SK-N-SH treated with all-trans-retinoic acid at 6 μM for 48 hours (cell line): ENCODE data around the gene SPATA2L.
"Not testable (repeated sequence)": the region's sequence is repeated elsewhere in the genome, so short reads cannot be mapped to it uniquely, and the experiment has no call there.

ENCODE experiments used
- ATAC-seq: fragments of 200-7000 bp; cut with Tn5 transposase; 3 replicates; pipeline ENCODE4 v1.9.1; 2020; ENCODE audit warnings: mild to moderate bottlenecking, moderate library complexity
- ARNTL ChIP-seq: fragments of 450-650 bp; formaldehyde crosslinking; IDR thresholded peaks from 2 replicates; pipeline ENCODE4 v1.5.0; 2020; ENCODE audit warnings: low read depth, mild to moderate bottlenecking, moderate library complexity, borderline replicate concordance
- CSDC2 ChIP-seq: fragments of 250-450 bp; sonication (Bioruptor Pico); IDR thresholded peaks from 2 replicates; pipeline ENCODE4 v1.5.0; 2020; ENCODE audit warnings: mild to moderate bottlenecking, moderate library complexity
- GLIS3 ChIP-seq: fragments of 250-450 bp; sonication (Bioruptor Pico); IDR thresholded peaks from 2 replicates; pipeline ENCODE4 v1.5.0; 2020; ENCODE audit warnings: mild to moderate bottlenecking, moderate library complexity
- OSR1 ChIP-seq: fragments of 250-450 bp; sonication (Bioruptor Pico); IDR thresholded peaks from 2 replicates; pipeline ENCODE4 v1.8.0; 2022; ENCODE audit warnings: moderate library complexity, mild to moderate bottlenecking, inconsistent platforms
- RARB ChIP-seq: fragments of 250-450 bp; sonication (Bioruptor Pico); IDR thresholded peaks from 2 replicates; pipeline ENCODE4 v1.8.0; 2021; ENCODE audit warnings: mild to moderate bottlenecking, moderate library complexity
- TCF4 ChIP-seq: fragments of 250-450 bp; sonication (Bioruptor Pico); IDR thresholded peaks from 2 replicates; pipeline ENCODE4 v1.8.0; 2021; ENCODE audit warnings: mild to moderate bottlenecking, moderate library complexity, borderline replicate concordance
- TOX ChIP-seq: fragments of 250-450 bp; sonication (Bioruptor Pico); IDR thresholded peaks from 2 replicates; pipeline ENCODE4 v1.8.0; 2021; ENCODE audit warnings: mild to moderate bottlenecking, moderate library complexity, borderline replicate concordance
- ZC3H10 ChIP-seq: fragments of 250-450 bp; sonication (Bioruptor Pico); IDR thresholded peaks from 2 replicates; pipeline ENCODE4 v1.5.1; 2021; ENCODE audit warnings: mild to moderate bottlenecking, moderate library complexity
- ZFP3 ChIP-seq: fragments of 250-450 bp; sonication (Bioruptor Pico); IDR thresholded peaks from 2 replicates; pipeline ENCODE4 v1.5.0; 2020; ENCODE audit warnings: mild to moderate bottlenecking, moderate library complexity
- ZFP30 ChIP-seq: fragments of 450-650 bp; formaldehyde crosslinking; IDR thresholded peaks from 2 replicates; pipeline ENCODE4 v1.5.0; 2022; ENCODE audit warnings: mild to moderate bottlenecking, moderate library complexity
- ZNF565 ChIP-seq: fragments of 450-650 bp; formaldehyde crosslinking; conservative IDR thresholded peaks from 2 replicates; pipeline ENCODE4 v1.5.0; 2020; ENCODE audit warnings: low read depth, mild to moderate bottlenecking, moderate library complexity
- ZNF70 ChIP-seq: fragments of 450-650 bp; formaldehyde crosslinking; IDR thresholded peaks from 2 replicates; pipeline ENCODE4 v1.5.0; 2020; ENCODE audit warnings: mild to moderate bottlenecking, moderate library complexity
- ZNF8 ChIP-seq: fragments of 450-650 bp; formaldehyde crosslinking; IDR thresholded peaks from 2 replicates; pipeline ENCODE4 v1.5.0; 2020; ENCODE audit warnings: mild to moderate bottlenecking, moderate library complexity
- TF ChIP-seq, protein P1 (sequence below): fragments of 250-450 bp; sonication (Bioruptor Pico); IDR thresholded peaks from 2 replicates; pipeline ENCODE4 v1.8.0; 2021; ENCODE audit warnings: low read depth, mild to moderate bottlenecking, moderate library complexity, borderline replicate concordance
- TF ChIP-seq, protein P2 (sequence below): fragments of 250-450 bp; sonication (Bioruptor Pico); IDR thresholded peaks from 2 replicates; pipeline ENCODE4 v1.5.0; 2020; ENCODE audit warnings: mild to moderate bottlenecking, moderate library complexity
- TF ChIP-seq, protein P3 (sequence below): fragments of 250-450 bp; sonication (Bioruptor Pico); IDR thresholded peaks from 2 replicates; pipeline ENCODE4 v1.5.1; 2021; ENCODE audit warnings: mild to moderate bottlenecking, moderate library complexity
- TF ChIP-seq, protein P4 (sequence below): fragments of 250-450 bp; sonication (Bioruptor Pico); IDR thresholded peaks from 2 replicates; pipeline ENCODE4 v1.8.0; 2020; ENCODE audit warnings: mild to moderate bottlenecking, moderate library complexity, borderline replicate concordance
- TF ChIP-seq, protein P5 (sequence below): fragments of 250-450 bp; sonication (Bioruptor Pico); IDR thresholded peaks from 2 replicates; pipeline ENCODE4 v1.5.1; 2020; ENCODE audit warnings: low read depth, mild to moderate bottlenecking, moderate library complexity

Gene SPATA2L

DNA sequence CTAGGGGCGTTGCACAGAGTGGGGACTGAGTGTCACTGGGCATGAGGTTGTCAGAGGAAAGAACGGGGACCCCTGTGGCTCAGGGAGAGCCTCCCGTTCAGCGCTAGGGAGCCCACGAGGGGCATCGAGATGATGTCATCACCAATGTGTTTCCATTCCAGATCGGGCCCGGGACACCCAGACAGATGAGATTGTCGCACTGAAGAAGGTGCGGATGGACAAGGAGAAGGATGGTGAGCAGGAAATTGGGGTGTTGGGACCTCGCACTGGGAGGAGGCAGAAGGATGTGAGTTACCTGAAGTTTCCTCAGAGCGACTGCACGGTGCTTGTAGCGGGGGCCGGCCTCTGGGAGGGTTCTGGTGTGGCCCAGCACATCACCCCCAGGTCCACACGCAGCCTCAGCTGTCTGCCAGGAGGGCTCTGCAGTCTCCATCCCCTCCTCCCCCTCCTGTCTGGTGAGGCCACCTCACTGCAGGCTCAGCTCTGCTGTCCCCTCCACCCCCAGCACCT lies 11.1 kb downstream of the SPATA2L start (continued):
- TF ChIP-seq, protein P1, sequence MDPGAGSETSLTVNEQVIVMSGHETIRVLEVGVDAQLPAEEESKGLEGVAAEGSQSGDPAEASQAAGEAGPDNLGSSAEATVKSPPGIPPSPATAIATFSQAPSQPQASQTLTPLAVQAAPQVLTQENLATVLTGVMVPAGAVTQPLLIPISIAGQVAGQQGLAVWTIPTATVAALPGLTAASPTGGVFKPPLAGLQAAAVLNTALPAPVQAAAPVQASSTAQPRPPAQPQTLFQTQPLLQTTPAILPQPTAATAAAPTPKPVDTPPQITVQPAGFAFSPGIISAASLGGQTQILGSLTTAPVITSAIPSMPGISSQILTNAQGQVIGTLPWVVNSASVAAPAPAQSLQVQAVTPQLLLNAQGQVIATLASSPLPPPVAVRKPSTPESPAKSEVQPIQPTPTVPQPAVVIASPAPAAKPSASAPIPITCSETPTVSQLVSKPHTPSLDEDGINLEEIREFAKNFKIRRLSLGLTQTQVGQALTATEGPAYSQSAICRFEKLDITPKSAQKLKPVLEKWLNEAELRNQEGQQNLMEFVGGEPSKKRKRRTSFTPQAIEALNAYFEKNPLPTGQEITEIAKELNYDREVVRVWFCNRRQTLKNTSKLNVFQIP (CRISPR knock-in tag) = no peak
- TF ChIP-seq ZFP30 (CRISPR knock-in tag) = no peak
- TF ChIP-seq RARB (CRISPR knock-in tag) = no peak
- TF ChIP-seq ZNF70 (CRISPR knock-in tag) = no peak
- TF ChIP-seq, all 23 proteins: peak for 0

DNA sequence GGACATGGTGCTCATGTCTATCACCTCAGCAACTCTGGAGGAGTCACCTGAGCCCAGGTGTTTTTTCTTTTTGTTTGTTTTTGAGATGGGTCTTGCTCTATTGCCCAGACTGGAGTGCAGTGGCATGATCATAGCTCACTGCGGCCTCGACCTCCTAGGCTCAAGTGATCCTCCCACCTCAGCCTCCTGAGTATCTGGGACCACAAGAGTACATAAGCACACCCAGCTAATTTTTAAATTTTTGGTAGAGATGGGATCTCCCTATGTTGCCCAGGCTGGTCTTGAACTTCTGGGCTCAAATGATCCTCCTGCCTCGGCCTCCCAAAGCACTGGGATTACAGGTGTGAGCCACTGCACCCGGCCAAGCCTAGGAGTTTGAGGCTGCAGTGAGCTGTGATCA lies 11.9 kb downstream of the SPATA2L start:
- ATAC-seq = not testable (repeated sequence)

DNA sequence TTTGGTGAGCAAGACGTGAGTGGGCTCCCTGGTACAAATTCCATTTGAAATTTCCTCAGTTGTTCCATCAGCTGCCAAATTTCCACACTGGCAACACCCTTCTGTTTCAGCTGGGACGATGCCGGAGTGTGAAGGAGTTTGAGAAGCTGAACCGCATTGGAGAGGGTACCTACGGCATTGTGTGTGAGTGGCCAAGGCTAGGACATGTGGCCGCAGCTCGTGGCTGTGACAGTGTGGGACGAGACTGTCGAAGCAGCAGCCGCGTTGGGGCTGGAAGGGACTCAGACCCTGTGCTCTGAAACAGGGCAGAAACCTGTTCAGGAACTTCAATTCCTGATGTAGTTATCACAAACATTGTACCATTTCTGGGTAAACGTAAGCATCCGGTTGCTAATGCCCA lies 12.4 kb downstream of the SPATA2L start:
- TF ChIP-seq ZFP3 (CRISPR knock-in tag) (no peak), ZNF70 (CRISPR knock-in tag) (no peak), OSR1 (no peak), CSDC2 (CRISPR knock-in tag) (no peak), ARNTL (CRISPR knock-in tag) (no peak), GLIS3 (CRISPR knock-in tag) (no peak), ZNF565 (CRISPR knock-in tag) (no peak), ZNF8 (CRISPR knock-in tag) (no peak), TCF4 (CRISPR knock-in tag) (no peak), ZC3H10 (no peak), RARB (CRISPR knock-in tag) (no peak), TOX (CRISPR knock-in tag) (no peak)
- TF ChIP-seq, protein P2, sequence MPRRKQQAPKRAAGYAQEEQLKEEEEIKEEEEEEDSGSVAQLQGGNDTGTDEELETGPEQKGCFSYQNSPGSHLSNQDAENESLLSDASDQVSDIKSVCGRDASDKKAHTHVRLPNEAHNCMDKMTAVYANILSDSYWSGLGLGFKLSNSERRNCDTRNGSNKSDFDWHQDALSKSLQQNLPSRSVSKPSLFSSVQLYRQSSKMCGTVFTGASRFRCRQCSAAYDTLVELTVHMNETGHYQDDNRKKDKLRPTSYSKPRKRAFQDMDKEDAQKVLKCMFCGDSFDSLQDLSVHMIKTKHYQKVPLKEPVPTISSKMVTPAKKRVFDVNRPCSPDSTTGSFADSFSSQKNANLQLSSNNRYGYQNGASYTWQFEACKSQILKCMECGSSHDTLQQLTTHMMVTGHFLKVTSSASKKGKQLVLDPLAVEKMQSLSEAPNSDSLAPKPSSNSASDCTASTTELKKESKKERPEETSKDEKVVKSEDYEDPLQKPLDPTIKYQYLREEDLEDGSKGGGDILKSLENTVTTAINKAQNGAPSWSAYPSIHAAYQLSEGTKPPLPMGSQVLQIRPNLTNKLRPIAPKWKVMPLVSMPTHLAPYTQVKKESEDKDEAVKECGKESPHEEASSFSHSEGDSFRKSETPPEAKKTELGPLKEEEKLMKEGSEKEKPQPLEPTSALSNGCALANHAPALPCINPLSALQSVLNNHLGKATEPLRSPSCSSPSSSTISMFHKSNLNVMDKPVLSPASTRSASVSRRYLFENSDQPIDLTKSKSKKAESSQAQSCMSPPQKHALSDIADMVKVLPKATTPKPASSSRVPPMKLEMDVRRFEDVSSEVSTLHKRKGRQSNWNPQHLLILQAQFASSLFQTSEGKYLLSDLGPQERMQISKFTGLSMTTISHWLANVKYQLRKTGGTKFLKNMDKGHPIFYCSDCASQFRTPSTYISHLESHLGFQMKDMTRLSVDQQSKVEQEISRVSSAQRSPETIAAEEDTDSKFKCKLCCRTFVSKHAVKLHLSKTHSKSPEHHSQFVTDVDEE (CRISPR knock-in tag) = no peak
- TF ChIP-seq, protein P3, sequence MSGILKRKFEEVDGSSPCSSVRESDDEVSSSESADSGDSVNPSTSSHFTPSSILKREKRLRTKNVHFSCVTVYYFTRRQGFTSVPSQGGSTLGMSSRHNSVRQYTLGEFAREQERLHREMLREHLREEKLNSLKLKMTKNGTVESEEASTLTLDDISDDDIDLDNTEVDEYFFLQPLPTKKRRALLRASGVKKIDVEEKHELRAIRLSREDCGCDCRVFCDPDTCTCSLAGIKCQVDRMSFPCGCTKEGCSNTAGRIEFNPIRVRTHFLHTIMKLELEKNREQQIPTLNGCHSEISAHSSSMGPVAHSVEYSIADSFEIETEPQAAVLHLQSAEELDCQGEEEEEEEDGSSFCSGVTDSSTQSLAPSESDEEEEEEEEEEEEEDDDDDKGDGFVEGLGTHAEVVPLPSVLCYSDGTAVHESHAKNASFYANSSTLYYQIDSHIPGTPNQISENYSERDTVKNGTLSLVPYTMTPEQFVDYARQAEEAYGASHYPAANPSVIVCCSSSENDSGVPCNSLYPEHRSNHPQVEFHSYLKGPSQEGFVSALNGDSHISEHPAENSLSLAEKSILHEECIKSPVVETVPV (CRISPR knock-in tag) = no peak
- TF ChIP-seq, protein P4, sequence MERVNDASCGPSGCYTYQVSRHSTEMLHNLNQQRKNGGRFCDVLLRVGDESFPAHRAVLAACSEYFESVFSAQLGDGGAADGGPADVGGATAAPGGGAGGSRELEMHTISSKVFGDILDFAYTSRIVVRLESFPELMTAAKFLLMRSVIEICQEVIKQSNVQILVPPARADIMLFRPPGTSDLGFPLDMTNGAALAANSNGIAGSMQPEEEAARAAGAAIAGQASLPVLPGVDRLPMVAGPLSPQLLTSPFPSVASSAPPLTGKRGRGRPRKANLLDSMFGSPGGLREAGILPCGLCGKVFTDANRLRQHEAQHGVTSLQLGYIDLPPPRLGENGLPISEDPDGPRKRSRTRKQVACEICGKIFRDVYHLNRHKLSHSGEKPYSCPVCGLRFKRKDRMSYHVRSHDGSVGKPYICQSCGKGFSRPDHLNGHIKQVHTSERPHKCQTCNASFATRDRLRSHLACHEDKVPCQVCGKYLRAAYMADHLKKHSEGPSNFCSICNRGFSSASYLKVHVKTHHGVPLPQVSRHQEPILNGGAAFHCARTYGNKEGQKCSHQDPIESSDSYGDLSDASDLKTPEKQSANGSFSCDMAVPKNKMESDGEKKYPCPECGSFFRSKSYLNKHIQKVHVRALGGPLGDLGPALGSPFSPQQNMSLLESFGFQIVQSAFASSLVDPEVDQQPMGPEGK (CRISPR knock-in tag) = no peak
- TF ChIP-seq, protein P5, sequence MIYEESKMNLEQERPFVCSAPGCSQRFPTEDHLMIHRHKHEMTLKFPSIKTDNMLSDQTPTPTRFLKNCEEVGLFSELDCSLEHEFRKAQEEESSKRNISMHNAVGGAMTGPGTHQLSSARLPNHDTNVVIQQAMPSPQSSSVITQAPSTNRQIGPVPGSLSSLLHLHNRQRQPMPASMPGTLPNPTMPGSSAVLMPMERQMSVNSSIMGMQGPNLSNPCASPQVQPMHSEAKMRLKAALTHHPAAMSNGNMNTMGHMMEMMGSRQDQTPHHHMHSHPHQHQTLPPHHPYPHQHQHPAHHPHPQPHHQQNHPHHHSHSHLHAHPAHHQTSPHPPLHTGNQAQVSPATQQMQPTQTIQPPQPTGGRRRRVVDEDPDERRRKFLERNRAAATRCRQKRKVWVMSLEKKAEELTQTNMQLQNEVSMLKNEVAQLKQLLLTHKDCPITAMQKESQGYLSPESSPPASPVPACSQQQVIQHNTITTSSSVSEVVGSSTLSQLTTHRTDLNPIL (CRISPR knock-in tag) = no peak
- TF ChIP-seq, protein P1 (CRISPR knock-in tag) = no peak
- ATAC-seq = no peak
